ENCODE results near the gene KIF19.

The KIF19 gene

DNA sequence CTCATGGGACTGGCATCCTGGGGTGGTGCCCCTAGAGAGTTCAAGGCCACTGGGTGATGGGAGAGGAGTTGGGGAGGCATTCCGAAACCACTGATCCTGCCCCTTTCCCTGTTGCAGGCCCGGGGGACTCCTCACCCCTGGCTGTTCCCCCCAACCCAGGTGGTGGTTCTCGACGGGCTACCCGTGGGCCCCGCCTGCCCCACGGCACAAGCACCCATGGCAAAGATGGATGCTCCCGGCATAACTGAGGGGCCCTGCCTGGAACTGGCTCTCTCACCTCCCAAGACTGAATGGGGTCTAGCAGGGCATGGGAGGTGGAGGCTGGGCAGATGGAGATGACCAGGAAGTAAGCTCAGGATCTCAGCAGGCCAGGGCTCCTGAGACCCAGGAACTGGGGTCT is 29.0 kb downstream of the KIF19 start:
- no peak for DNase-seq (ENCODE audit: low read depth)
- TF ChIP-seq, protein P1, sequence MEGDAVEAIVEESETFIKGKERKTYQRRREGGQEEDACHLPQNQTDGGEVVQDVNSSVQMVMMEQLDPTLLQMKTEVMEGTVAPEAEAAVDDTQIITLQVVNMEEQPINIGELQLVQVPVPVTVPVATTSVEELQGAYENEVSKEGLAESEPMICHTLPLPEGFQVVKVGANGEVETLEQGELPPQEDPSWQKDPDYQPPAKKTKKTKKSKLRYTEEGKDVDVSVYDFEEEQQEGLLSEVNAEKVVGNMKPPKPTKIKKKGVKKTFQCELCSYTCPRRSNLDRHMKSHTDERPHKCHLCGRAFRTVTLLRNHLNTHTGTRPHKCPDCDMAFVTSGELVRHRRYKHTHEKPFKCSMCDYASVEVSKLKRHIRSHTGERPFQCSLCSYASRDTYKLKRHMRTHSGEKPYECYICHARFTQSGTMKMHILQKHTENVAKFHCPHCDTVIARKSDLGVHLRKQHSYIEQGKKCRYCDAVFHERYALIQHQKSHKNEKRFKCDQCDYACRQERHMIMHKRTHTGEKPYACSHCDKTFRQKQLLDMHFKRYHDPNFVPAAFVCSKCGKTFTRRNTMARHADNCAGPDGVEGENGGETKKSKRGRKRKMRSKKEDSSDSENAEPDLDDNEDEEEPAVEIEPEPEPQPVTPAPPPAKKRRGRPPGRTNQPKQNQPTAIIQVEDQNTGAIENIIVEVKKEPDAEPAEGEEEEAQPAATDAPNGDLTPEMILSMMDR (IDR thresholded peaks at IDR 0.05; ENCODE audit: low read depth, low read length, missing control alignments), result no peak
- in situ Hi-C loops (cut with HindIII; ENCODE audit: low sequenced_read_pairs), result no loop called here
- no peak overlapping the region for H3K4me3 ChIP-seq (ENCODE audit: low read depth, low read length)

DNA sequence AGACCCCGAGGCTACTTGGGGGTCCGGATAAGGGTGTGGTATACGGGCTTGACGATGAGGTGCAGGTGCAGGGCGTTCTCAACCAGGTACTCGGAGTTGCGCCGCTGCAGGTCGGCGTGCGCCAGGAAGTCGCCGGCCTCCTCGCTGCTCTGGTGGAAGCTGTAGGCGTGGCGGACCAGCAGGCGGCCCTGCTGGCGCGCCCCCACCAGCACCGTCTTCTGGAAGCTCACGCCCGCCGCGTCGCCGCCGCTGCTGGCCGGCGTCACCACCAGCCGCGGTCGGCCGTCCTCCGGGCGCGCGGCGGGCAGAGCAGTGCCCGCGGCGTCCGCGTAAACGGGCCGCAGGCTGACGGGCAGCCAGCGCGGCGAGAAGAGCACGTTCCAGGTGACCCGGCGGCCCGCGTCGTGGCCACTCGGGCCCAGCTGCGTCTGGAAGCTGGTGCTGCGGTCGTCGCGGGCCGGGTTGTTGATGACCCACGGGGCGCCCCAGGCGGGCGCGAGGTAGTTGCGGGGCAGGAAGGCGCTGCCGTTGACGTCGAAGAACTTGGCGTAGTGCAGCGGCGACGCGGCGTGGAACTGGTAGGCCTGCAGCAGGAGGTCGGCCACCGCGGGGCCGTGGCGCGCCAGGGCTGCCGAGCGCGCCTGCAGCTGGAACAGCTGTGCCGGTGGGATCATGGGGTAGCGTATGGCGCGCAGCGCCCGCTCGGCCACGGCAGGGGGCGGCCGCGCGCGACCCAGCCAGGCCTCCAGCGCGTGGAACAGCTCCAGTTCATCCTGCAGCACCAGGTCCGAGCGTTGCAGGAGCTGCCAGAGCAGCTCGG is 30.8 kb downstream of the KIF19 start:
- no peak for DNase-seq (ENCODE audit: low read depth)
- H3K4me3 ChIP-seq (ENCODE audit: low read depth, low read length), result no peak overlapping the region
- TF ChIP-seq, protein P1 (IDR thresholded peaks at IDR 0.05; ENCODE audit: low read depth, low read length, missing control alignments), result no peak
- in situ Hi-C loops (cut with HindIII; ENCODE audit: low sequenced_read_pairs), result no loop called here

- no peak for DNase-seq (ENCODE audit: low read depth)
- TF ChIP-seq, protein P1 (IDR thresholded peaks at IDR 0.05; ENCODE audit: low read depth, low read length, missing control alignments), result no peak
- in situ Hi-C loops (cut with HindIII; ENCODE audit: low sequenced_read_pairs), result no loop called here
- H3K4me3 ChIP-seq (ENCODE audit: low read depth, low read length), result no peak overlapping the region
Observed at GRCh38 chr17:74357466-74357809, 31.4 kb downstream of the KIF19 start.

GRCh38 chr17:74358697-74359096 is 32.7 kb downstream of the KIF19 start:
- DNase-seq (ENCODE audit: low read depth), result no peak
- TF ChIP-seq, protein P1 (IDR thresholded peaks at IDR 0.05; ENCODE audit: low read depth, low read length, missing control alignments), result no peak
- no peak overlapping the region for H3K4me3 ChIP-seq (ENCODE audit: low read depth, low read length)
- in situ Hi-C loops (cut with HindIII; ENCODE audit: low sequenced_read_pairs), result no loop called here

- H3K4me3 ChIP-seq (ENCODE audit: low read depth, low read length), result no peak overlapping the region
- in situ Hi-C loops (cut with HindIII; ENCODE audit: low sequenced_read_pairs), result no loop called here
- TF ChIP-seq, protein P1 (IDR thresholded peaks at IDR 0.05; ENCODE audit: low read depth, low read length, missing control alignments), result no peak
- no peak for DNase-seq (ENCODE audit: low read depth)
Observed at GRCh38 chr17:74359916-74360315, 33.9 kb downstream of the KIF19 start.

GRCh38 chr17:74360899-74361229 is 34.8 kb downstream of the KIF19 start:
- TF ChIP-seq, protein P1 (IDR thresholded peaks at IDR 0.05; ENCODE audit: low read depth, low read length, missing control alignments), result no peak
- H3K4me3 ChIP-seq (ENCODE audit: low read depth, low read length), result no peak overlapping the region
- in situ Hi-C loops (cut with HindIII; ENCODE audit: low sequenced_read_pairs), result no loop called here
- no peak for DNase-seq (ENCODE audit: low read depth)

Measured in astrocyte of the cerebellum (primary cell).